Measurements from ENCODE around the gene METTL5. TPM values are rescaled to one million over a fixed set of nuclear protein-coding genes. Genes with fewer than 3 reads are reported as not detected.

Gene METTL5
- total RNA-seq (2022; extraction: Qiagen RNA extraction; ENCODE audit: low read depth) = 59.0 to 148 TPM (median 68.9 TPM) in 5 replicates

DNA sequence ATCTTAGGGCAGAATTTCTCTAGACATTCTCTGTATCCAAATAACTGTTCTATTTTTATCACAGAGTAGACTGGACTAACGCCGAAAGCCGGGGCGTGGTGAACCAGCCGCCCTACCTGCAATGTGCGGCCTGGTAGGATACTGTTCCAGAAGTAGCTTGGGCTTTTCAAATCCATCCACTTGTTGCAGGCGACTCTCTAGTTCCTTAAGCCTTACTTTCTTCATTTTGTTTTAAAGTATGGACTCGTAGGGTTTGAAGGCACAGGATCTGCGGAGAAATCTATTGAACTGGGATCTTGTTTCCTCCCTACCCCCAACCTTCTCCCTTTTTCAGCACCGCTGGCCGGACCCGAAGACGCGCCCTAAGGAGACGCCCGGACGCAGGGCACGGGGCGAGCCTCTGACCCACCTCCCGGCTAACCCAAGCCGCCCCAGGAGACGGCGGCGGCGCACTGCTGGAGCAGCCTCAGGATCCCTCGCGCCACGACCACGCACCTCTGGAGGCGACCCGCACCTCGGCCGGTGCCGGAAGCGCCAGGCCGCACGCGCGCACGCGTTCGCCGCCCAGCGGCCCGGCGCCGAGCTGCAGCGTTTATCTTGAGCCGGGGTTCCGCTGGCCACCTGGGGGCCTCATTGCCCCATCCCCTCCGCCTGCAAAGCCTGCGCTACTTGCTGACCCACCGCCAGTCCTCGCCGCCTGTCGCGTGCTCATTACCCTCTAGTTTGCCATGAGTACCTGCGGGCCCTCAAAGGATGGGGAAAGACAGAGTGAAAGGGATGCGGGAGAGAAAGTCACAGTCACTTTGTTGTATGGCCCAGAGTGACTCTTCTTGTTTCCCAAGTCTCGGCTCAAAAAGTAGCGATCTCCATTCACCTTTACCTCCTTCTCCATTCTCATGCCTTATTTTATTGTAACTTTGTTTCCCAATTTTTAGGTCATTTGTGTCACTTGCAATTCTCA, at the start of gene METTL5:
Gene METTL5 (minus strand): TSS at position 533 of the 961 bp plus-strand sequence. CDS start 308 bp downstream, at position 225.

DNA sequence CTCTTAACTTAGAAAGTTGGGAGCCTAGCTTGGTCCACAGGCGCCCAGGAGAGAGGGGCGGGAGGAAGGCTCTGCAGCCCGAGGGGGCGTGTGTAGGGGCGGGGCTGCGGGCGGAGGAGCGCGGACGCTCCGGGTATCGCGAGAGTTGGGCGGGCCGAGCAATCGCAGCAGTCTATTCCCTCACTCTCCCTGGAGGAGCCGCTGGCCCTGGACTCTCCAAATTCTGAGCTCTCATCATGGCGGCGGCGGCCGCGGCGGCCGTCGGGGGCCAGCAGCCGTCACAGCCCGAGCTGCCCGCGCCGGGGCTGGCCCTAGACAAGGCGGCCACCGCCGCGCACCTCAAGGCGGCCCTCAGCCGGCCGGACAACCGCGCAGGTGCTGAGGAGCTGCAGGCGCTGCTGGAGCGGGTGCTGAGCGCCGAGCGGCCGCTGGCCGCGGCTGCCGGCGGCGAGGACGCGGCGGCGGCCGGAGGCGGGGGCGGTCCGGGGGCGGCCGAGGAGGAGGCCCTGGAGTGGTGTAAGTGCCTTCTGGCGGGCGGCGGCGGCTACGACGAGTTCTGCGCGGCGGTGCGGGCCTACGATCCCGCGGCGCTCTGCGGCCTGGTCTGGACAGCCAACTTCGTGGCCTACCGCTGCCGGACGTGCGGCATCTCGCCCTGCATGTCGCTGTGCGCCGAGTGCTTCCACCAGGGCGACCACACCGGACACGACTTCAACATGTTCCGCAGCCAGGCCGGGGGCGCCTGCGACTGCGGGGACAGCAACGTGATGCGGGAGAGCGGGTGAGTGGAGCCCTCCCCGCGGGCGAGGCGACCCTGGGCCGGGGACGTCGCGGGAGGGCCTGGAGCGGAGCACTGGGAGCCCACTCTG, 2.8 kb upstream of the METTL5 start, which contains the start of gene UBR3:
Gene UBR3 (plus strand): TSS at position 183 of the 869 bp plus-strand sequence. CDS start 54 bp downstream, at position 237.

GRCh38 chr2:169798718-169799592, 25.8 kb downstream of the METTL5 start, which contains the start of gene SSB:
TSS of gene SSB (plus strand) at chr2:169798871. CDS start at chr2:169800961, 2,090 bp downstream.

Other genes with a start within 250 kb of the METTL5 start
- 36.9 to 62.1 TPM (median 40.2 TPM) in 5 replicates for gene PPIG, start 240.6 kb downstream of the METTL5 start, total RNA-seq (2022; extraction: Qiagen RNA extraction; ENCODE audit: low read depth)
- 0.13 to 0.89 TPM (median 0.41 TPM) in 5 replicates for gene CFAP210, start 130.5 kb downstream of the METTL5 start, total RNA-seq (2022; extraction: Qiagen RNA extraction; ENCODE audit: low read depth)
- gene PHOSPHO2, start 130.4 kb downstream of the METTL5 start, total RNA-seq (2022; extraction: Qiagen RNA extraction; ENCODE audit: low read depth) = 2.0 to 3.5 TPM (median 2.5 TPM) in 5 replicates
- 5.8 to 11.4 TPM (median 7.8 TPM) in 5 replicates for gene KLHL23, start 91.1 kb downstream of the METTL5 start, total RNA-seq (2022; extraction: Qiagen RNA extraction; ENCODE audit: low read depth)
- gene SSB, start 26.0 kb downstream of the METTL5 start, total RNA-seq (2022; extraction: Qiagen RNA extraction; ENCODE audit: low read depth) = 123 to 256 TPM (median 141 TPM) in 5 replicates
- gene UBR3, start 2.5 kb upstream of the METTL5 start, total RNA-seq (2022; extraction: Qiagen RNA extraction; ENCODE audit: low read depth) = 7.7 to 11.3 TPM (median 10.4 TPM) in 5 replicates

Data from A549 treated with ZK216348 at 1 μM for 4 hours (cell line).